Activated CD4-positive, CD25-positive, alpha-beta regulatory T cell treated with anti-CD3 and anti-CD28 coated beads, Interleukin-2, amount 50 U/mL, for 24 hours (primary cell): ENCODE data around the gene TMEM161B.
"Not testable (repeated sequence)": the region's sequence is repeated elsewhere in the genome, so short reads cannot be mapped to it uniquely, and the experiment has no call there.

Source experiments
- ATAC-seq, 2 donors: fragments of 150-1000 bp; cut with Tn5 transposase; one replicate each; pipeline ENCODE4 v1.10.0; 2021; ENCODE audit warnings: mild to moderate bottlenecking in 1 of 2, moderate library complexity in 1 of 2

Gene TMEM161B

GRCh38 chr5:88177486-88177885, 91.2 kb downstream of the TMEM161B start:
- ATAC-seq: not testable (repeated sequence)

DNA sequence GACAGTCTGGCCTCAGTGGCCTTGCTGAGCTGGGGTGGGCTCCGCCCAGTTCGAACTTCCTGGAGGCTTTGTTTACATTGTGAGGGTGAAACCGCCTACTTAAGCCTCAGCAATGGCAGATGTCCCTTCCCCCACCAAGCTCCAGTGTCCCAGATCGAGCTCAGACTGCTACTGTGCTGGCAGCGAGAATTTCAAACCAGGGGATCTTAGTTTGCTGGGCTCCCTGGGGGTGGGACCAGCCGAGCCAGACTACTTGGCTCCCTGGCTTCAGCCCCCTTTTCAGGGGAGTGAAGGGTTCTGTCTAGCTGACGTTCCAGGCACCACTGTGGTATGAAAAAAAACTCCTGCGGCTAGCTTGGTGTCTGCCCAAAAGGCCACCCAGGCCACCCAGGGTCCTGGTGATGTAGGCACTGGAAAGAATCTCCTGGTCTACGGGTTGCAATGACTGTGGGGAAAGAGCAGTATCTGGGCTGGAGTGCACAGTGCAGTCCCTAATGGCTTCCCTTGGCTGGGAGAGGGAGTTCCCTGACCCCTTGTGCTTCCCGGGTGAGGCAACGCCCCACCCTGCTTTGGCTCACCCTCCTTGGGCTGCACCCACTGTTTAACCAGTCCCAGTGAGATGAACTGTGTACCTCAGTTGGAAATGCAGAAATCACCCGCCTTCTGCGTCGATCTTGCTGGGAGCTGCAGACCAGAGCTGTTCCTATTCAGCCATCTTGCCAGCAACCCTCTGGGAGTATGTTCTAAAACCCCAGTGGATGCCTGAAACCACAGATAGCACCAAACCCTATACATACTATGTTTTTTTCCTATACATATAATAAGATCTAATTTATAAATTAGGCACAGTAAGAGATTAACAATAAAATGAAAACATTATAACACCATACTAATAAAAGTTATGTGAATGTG, 95.5 kb downstream of the TMEM161B start:
- ATAC-seq: no peak

- ATAC-seq: no peak
Observed at GRCh38 chr5:88159591-88159990, 109.1 kb downstream of the TMEM161B start.

DNA sequence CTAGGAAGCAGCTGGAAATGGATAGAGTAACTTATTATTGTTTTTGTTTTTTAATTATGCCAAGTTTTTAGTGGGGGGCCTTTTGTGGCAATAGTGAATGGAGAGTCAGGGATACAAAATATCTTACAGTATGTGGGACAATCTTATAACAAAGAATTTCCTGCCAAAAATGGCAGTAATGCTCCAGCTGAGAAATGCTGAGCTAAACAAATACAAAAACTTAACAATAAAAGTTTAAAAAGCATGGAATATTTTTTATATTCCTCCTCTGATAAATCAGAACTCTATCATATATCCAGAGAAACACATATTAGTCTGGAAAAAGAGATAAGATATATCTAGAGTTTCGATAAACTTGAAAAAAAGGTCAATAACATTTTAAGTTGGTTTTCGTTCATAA, 110.6 kb downstream of the TMEM161B start:
- no peak for ATAC-seq

GRCh38 chr5:88154891-88155290, 113.8 kb downstream of the TMEM161B start:
- ATAC-seq: no peak

- no peak for ATAC-seq
Observed at GRCh38 chr5:88150747-88151146, 117.9 kb downstream of the TMEM161B start.

GRCh38 chr5:88145611-88146467, 122.8 kb downstream of the TMEM161B start:
- ATAC-seq: no peak

- ATAC-seq: no peak
Observed at GRCh38 chr5:88145221-88145610, 123.4 kb downstream of the TMEM161B start.
